ENCODE measurements around the gene TMEM35B. TPM values are rescaled to one million over a fixed set of nuclear protein-coding genes. Genes with fewer than 3 reads are reported as not detected.

Gene TMEM35B
- polyA plus RNA-seq, 1 donor (not counting 4 experiments of a cell fraction or from before 2014, with no cell fraction given), result 26.4 TPM

GRCh38 chr1:35016406-35016805 is 31.3 kb upstream of the TMEM35B start:
- DNase-seq (ENCODE audit: low read depth, low spot score), result no peak
- dilution Hi-C loops (cut with MboI; ENCODE audit: extremely low pct_ligation_motif_present, low sequenced_read_pairs), result no loop called here
- Histone ChIP-seq H3K9me3 (ENCODE audit: control insufficient read depth, low read depth, low read length) (no peaks in the 10 kb centered on the region), H3K9me1 (ENCODE audit: control insufficient read depth, extremely low read depth, insufficient read depth, low read length) (no peaks in the 10 kb centered on the region), H3K4me2 (ENCODE audit: control insufficient read depth, extremely low read depth, insufficient read depth, low read depth, low read length) (no peak overlapping the region), H4K20me1 (ENCODE audit: control insufficient read depth, extremely low read depth, insufficient read depth, low read length) (no peaks in the 10 kb centered on the region), H3K79me2 (ENCODE audit: control insufficient read depth, insufficient read depth, low read length) (no peaks in the 10 kb centered on the region), H3K36me3 (ENCODE audit: control insufficient read depth in 2 of 2, extremely low read depth in 1 of 2, insufficient read depth in 2 of 2, low read length in 2 of 2) (peaks cover 7 to 11% of the 10 kb centered on the region in 2 experiments), H2AFZ (ENCODE audit: control insufficient read depth, low read length) (no peak overlapping the region), H3K9ac (ENCODE audit: control insufficient read depth, extremely low read depth, insufficient read depth, low read length) (no peak overlapping the region), H3K4me3 (ENCODE audit: control insufficient read depth in 2 of 3, extremely low read depth in 1 of 3, insufficient read depth in 2 of 3, low read depth in 1 of 3, low read length in 3 of 3) (no peak overlapping the region), H3K27ac (ENCODE audit: control insufficient read depth, insufficient read depth, low read length) (no peak overlapping the region), H3K27me3 (ENCODE audit: control insufficient read depth, extremely low read depth, insufficient read depth, low read length) (no peaks in the 10 kb centered on the region), H3K4me1 (ENCODE audit: control insufficient read depth, extremely low read depth, insufficient read depth, low read length) (no peaks in the 10 kb centered on the region)
- no peak for FAIRE-seq
- TF ChIP-seq, protein P1, sequence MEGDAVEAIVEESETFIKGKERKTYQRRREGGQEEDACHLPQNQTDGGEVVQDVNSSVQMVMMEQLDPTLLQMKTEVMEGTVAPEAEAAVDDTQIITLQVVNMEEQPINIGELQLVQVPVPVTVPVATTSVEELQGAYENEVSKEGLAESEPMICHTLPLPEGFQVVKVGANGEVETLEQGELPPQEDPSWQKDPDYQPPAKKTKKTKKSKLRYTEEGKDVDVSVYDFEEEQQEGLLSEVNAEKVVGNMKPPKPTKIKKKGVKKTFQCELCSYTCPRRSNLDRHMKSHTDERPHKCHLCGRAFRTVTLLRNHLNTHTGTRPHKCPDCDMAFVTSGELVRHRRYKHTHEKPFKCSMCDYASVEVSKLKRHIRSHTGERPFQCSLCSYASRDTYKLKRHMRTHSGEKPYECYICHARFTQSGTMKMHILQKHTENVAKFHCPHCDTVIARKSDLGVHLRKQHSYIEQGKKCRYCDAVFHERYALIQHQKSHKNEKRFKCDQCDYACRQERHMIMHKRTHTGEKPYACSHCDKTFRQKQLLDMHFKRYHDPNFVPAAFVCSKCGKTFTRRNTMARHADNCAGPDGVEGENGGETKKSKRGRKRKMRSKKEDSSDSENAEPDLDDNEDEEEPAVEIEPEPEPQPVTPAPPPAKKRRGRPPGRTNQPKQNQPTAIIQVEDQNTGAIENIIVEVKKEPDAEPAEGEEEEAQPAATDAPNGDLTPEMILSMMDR (optimal IDR thresholded peaks at IDR 0.05 in 1 of 3, IDR thresholded peaks at IDR 0.05 in 1 of 3, conservative IDR thresholded peaks at IDR 0.05 in 1 of 3; ENCODE audit: extremely low read depth in 1 of 3, insufficient read depth in 2 of 3, low read length in 3 of 3), result no peak
- TF ChIP-seq EZH2 (IDR thresholded peaks at IDR 0.05; ENCODE audit: low read length), result no peak

DNA sequence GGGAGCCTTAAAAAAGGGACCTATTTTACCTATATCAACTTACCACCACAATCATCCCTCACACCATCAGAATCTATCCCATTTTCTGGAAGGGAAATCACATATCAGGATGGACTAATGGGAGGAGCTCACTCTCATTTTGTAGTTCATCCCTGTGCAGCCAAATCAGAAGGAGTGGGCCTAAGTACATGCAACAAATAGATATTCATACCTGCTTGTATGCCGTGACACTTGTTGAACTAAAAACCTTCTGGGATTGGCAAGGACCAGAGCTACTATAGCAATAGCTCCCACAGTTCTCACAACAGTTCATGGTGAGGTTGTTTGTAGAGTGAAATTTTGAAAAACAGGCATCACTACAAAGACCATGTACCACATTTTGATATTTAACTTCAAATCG is 29.3 kb upstream of the TMEM35B start:
- Histone ChIP-seq H3K9me3 (ENCODE audit: control insufficient read depth, low read depth, low read length) (no peaks in the 10 kb centered on the region), H3K27ac (ENCODE audit: control insufficient read depth, insufficient read depth, low read length) (no peak overlapping the region), H3K9me1 (ENCODE audit: control insufficient read depth, extremely low read depth, insufficient read depth, low read length) (no peaks in the 10 kb centered on the region), H2AFZ (ENCODE audit: control insufficient read depth, low read length) (no peak overlapping the region), H3K4me2 (ENCODE audit: control insufficient read depth, extremely low read depth, insufficient read depth, low read depth, low read length) (no peak overlapping the region), H4K20me1 (ENCODE audit: control insufficient read depth, extremely low read depth, insufficient read depth, low read length) (no peaks in the 10 kb centered on the region), H3K36me3 (ENCODE audit: control insufficient read depth in 2 of 2, extremely low read depth in 1 of 2, insufficient read depth in 2 of 2, low read length in 2 of 2) (peaks cover 9 to 14% of the 10 kb centered on the region in 2 experiments), H3K4me1 (ENCODE audit: control insufficient read depth, extremely low read depth, insufficient read depth, low read length) (no peaks in the 10 kb centered on the region), H3K9ac (ENCODE audit: control insufficient read depth, extremely low read depth, insufficient read depth, low read length) (no peak overlapping the region), H3K79me2 (ENCODE audit: control insufficient read depth, insufficient read depth, low read length) (no peaks in the 10 kb centered on the region), H3K27me3 (ENCODE audit: control insufficient read depth, extremely low read depth, insufficient read depth, low read length) (no peaks in the 10 kb centered on the region), H3K4me3 (ENCODE audit: control insufficient read depth in 2 of 3, extremely low read depth in 1 of 3, insufficient read depth in 2 of 3, low read depth in 1 of 3, low read length in 3 of 3) (no peak overlapping the region)
- dilution Hi-C loops (cut with MboI; ENCODE audit: extremely low pct_ligation_motif_present, low sequenced_read_pairs), result no loop called here
- DNase-seq (ENCODE audit: low read depth, low spot score) (no peak), FAIRE-seq (peak; percentile 41)
- no peak for TF ChIP-seq EZH2 (IDR thresholded peaks at IDR 0.05; ENCODE audit: low read length)
- TF ChIP-seq, protein P1 (optimal IDR thresholded peaks at IDR 0.05 in 1 of 3, IDR thresholded peaks at IDR 0.05 in 1 of 3, conservative IDR thresholded peaks at IDR 0.05 in 1 of 3; ENCODE audit: extremely low read depth in 1 of 3, insufficient read depth in 2 of 3, low read length in 3 of 3), result no peak

All from keratinocyte (primary cell).